Cardiac fibroblast (primary cell): Measurements from ENCODE around the gene FBXO28.

ENCODE experiments used
- DNase-seq, 2 donors: peaks; one replicate each; pipeline versions ENCODE4 v3.0.0 to v3.0.0-alpha.2; 2010; ENCODE audit warnings: low read depth in 2 of 2
- H3K4me3 ChIP-seq, 2 donors: replicated peaks in 1 of 2; 1 replicate in 1 of 2; 2 replicates in 1 of 2; pipeline ENCODE4 v1.5.1; 2011; ENCODE audit warnings: low read depth in 2 of 2, low read length in 2 of 2, mild to moderate bottlenecking in 2 of 2, moderate library complexity in 1 of 2
- CTCF ChIP-seq: IDR thresholded peaks from one replicate; pipeline ENCODE4 v1.5.1; 2011; ENCODE audit warnings: low read depth, mild to moderate bottlenecking, low read length, inconsistent platforms

The FBXO28 gene

GRCh38 chr1:224172229-224172628 lies 58.3 kb downstream of the FBXO28 start:
- no peak overlapping the region for H3K4me3 ChIP-seq
- no peak for TF ChIP-seq CTCF
- no peak for DNase-seq

- no peak for TF ChIP-seq CTCF
- H3K4me3 ChIP-seq, result no peak overlapping the region
- DNase-seq, result no peak
Observed at GRCh38 chr1:224173523-224173922, 59.6 kb downstream of the FBXO28 start.

- TF ChIP-seq CTCF, result peak; percentile 11
- DNase-seq, result peak; percentile 17 to 18
- no peak overlapping the region for H3K4me3 ChIP-seq
Observed at GRCh38 chr1:224175617-224176016, 61.7 kb downstream of the FBXO28 start.

- no peak for DNase-seq
- TF ChIP-seq CTCF, result no peak
Observed at GRCh38 chr1:224177356-224177999, 63.6 kb downstream of the FBXO28 start.

GRCh38 chr1:224178894-224179293 lies 65.0 kb downstream of the FBXO28 start:
- H3K4me3 ChIP-seq, result no peak overlapping the region
- no peak for TF ChIP-seq CTCF
- DNase-seq, result no peak

More at GRCh38 chr1:224177356-224177999, 63.6 kb downstream of the FBXO28 start:
- H3K4me3 ChIP-seq, result no peak overlapping the region

GRCh38 chr1:224180783-224181452 lies 67.0 kb downstream of the FBXO28 start:
- no peak for TF ChIP-seq CTCF
- no peak for DNase-seq
- H3K4me3 ChIP-seq, result no peak overlapping the region
